GM21526 (cell line): ENCODE results near the gene ADAMTS6.

Experiments used
- ATAC-seq: cut with Tn5 transposase; IDR thresholded peaks from one replicate; pipeline ENCODE4 v1.9.1; 2021; ENCODE audit warnings: moderate library complexity; ENCODE audit not compliant: unreplicated experiment, low FRiP score

Gene ADAMTS6

GRCh38 chr5:65299861-65300260 lies 181.9 kb downstream of the ADAMTS6 start:
- ATAC-seq, result no peak

DNA sequence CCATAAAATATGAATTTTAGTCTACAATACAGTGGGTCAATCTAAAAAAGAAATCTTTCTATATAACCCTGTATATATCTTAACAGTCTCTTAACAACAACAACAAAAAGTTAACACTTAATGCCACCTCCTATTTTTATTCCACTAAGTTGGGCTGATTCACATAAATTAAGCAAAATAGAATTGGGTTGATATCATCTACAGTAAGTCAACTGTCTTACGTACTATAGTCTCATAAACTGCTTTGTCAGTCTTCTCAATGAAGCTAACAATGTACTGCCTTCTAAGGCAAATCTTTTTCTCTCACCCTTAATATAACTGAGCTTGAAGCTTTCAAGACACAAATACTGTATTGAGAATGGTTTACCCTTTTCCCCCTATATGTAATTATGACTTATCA lies 185.7 kb downstream of the ADAMTS6 start:
- no peak for ATAC-seq

DNA sequence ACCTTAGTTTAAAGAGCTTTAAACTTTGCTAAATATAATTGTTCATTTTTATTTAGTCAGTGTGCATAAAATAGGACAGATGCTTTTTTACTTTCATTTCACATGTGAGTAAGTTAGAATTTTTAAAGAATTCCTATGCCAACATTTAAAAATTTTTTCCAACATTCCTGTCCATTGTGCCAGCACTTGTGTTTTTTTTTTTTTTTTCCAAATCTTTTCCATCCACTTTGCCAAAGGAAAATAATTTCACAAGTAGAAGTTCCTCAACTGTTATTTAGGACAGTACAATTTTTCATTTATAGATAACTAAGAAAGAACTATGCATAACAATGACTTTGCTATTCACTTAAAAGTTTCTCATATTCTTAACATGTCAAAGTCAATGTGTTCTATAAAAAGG lies 189.5 kb downstream of the ADAMTS6 start:
- no peak for ATAC-seq

GRCh38 chr5:65290677-65291076 lies 191.0 kb downstream of the ADAMTS6 start:
- no peak for ATAC-seq

DNA sequence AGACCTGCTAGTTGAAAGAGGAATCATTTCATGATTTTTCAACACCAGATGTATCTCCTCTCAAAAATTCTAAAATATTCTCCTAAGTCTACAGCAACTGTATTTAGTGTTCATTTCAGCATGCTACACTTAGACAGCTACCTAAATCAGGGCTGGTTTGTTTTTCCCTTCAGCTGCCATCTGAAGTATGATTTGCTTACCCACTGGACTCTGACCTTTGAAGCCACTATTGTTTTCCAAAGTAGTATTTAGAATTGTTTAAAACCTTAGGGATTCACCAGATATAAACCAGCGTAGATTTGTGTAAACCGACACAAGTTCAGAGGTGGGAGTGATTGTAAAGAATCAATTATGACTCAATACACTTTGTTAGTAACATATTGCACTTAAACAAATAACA lies 193.1 kb downstream of the ADAMTS6 start:
- no peak for ATAC-seq

GRCh38 chr5:65279603-65280002 lies 202.1 kb downstream of the ADAMTS6 start:
- ATAC-seq, result no peak

GRCh38 chr5:65276178-65276890 lies 205.4 kb downstream of the ADAMTS6 start:
- ATAC-seq, result no peak

DNA sequence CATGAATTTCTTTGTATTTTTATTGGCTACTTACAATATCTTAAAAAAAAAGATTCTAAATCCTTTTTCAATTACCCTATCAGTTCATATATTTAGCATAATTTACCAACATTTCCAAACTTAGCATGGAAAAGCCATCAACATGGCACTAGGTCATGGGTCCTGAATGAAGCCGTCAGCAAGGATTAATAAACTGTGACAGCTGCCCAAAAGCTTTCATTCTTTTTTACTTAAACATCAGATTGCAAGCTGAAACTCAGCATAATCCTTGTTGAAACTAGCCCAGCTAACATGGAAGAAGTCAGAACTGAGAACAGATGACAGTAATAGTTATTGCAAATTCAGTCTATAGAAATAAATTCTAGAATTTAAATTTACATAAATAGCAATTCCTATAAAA lies 209.8 kb downstream of the ADAMTS6 start:
- ATAC-seq, result no peak

DNA sequence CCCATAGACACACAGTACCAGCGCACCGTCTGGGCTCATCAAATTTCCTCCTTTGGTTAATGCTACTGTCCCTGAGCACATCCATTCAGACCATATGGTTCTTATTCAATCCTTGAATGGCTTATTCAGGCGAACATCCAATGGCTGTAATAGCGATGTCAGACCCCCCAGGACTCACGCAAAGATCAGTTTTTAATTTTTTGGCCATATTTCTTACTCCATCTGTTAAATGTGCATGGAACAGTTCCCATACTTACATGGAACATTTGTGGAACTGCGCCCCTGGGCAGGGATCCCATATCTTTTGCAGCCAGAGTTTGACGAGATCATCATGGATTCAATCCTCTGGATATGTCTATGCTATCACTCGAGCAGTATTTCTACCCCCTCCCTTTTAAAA lies 213.2 kb downstream of the ADAMTS6 start:
- no peak for ATAC-seq

DNA sequence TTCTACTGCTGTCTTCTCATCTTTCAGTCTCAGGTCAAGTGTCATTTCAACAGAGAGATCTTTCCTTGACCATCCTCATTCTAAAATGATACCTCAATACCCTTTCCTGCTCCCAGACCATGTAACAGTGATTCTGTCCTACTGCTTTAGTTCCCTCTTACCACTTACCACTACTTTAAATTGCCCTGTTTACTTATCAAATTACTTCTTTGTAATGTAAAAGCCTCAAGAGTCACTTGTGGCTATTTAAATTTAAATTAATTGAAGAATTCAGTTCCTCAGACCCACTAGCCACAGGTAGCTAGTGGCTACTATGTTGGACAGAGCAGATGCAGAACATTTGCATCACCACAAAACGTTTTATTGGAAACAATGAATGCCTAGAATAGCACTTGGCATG lies 217.3 kb downstream of the ADAMTS6 start:
- no peak for ATAC-seq

DNA sequence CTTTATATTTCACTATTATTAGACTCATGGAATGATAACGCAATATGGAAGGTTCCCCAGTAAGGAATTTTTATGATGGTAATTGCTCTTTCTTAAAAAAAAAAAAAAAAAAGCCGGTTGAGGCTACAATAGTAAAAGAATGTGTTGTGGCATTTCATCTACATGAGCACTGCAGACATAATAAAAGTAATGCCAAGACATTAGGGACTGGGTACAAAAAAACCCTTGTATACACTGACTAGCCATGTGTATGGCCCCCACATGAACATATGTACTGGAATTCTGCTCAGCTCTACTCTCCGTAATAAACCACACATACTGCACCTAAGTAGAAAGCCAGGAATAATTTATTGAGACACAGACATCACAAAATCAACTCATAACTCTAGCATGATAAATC lies 218.4 kb downstream of the ADAMTS6 start:
- no peak for ATAC-seq

DNA sequence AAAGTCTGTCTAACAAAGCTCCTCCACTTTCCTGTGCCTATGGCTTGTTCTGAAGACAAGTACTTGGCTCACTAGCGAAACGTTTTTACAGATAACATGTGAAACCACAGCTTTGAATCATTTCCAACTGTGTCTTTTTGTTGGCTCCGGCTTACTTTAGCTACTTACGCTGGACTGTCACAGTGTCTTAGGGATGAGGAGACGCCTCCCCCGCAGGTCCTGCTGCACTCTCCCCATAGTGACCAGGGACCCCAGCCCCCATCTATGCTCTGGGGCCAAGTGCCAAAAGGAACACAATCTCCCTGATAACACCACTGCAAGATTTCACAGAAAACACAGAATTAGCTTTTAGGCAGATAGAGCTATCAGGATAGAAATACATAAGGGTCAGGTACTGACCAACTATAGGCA lies 219.1 kb downstream of the ADAMTS6 start:
- no peak for ATAC-seq

DNA sequence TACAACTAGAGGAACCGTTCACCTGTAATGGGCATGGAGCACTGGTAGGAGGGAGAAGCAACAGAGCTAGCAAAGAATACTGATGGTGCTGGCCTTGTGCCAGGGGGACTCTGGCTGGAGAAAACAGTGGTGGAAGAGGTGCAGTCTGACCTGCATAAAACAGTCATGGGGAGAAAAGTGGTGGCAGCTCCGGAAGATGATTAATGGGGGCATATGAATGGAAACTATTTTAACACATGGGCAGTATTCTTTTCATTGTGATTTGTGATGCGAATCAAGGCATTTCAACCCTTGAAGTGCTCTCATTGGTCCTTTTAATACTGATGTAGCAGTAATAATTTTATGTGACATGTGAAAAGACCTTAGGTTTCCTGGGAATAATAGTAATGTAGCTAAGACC lies 219.6 kb downstream of the ADAMTS6 start:
- ATAC-seq, result no peak

- ATAC-seq, result no peak
Observed at GRCh38 chr5:65261499-65261898, 220.2 kb downstream of the ADAMTS6 start.

GRCh38 chr5:65255294-65255693 lies 226.4 kb downstream of the ADAMTS6 start:
- no peak for ATAC-seq

- no peak for ATAC-seq
Observed at GRCh38 chr5:65252977-65253376, 228.7 kb downstream of the ADAMTS6 start.

DNA sequence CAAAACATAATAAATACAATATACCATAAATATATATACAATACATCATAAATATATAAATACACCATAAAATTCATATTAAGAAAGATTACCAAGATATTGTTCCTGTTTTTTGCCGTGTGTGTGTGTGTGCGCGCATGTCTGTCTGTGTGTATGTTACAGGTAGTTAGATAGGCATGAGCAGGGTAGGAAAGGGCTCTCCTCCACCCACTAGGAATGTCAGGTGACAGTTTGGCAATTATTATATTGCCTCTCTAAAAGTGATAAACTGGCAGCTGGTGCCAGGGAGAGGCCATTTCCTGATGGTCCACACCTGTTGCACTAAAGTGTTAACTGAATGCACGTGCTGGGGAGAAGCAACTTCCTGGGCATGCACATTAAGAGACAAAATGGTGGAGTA lies 232.8 kb downstream of the ADAMTS6 start:
- ATAC-seq, result no peak

- ATAC-seq, result no peak
Observed at GRCh38 chr5:65247594-65247993, 234.1 kb downstream of the ADAMTS6 start.

DNA sequence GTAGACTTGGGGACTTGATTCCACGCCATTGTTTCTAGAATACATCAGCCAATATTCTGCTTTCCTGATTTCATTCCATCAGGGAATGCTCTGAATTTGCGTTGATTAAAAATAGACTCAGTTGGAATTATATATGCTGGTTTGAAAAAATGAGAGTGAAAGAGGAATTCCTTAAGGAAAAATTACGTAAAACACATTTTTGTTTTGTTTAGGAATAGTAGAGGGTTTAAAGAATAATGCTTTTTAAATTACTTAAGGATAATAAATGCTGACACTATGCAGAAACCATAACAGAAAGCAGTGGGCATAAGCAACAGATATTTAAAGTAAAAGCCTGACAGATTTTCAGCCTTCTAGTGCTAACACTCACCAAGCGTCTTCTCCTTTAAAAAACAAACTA lies 235.0 kb downstream of the ADAMTS6 start:
- no peak for ATAC-seq

DNA sequence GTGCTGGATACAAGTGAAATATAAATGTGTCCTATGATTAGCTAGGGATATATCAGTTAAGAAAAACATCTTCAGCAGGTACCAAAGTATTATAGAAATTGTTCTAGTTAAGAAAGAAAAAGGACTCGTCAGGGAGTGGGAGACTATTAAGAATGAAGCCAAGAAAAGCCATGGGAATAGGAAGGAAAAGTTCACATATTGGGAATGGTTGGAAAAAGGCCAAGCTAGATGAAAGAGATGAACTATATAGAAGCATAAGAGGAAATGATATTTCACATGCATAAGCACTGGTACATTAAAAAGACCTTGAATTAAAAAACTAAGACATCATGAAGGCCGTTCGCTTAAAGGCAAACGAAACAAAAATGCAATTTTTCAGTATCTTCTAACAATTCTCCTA lies 237.7 kb downstream of the ADAMTS6 start:
- no peak for ATAC-seq

DNA sequence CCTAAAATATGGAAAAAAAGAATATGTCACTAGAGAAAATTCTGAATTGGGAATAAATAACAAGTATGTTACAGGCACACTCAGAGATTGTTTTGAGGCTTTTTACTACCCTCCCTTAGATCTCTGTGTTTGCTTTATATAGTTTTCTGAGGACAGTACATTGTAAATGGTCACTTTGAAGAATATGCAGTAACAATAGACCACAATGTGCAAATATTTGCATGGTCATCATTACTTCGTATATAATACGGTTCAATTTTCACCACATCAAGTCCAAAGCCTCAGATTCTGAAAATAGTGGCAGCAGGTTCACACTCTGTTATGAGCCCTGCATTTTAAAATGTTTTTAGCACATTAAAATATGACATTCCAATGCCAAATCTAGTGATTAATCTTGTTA lies 238.6 kb downstream of the ADAMTS6 start:
- ATAC-seq, result no peak

GRCh38 chr5:65229841-65230240 lies 251.9 kb downstream of the ADAMTS6 start:
- ATAC-seq, result no peak
